HG02885 (cell line): ENCODE measurements around the gene LRMDA.

Source experiments
- ATAC-seq: cut with Tn5 transposase; IDR thresholded peaks from one replicate; pipeline ENCODE4 v1.9.1; 2021; ENCODE audit warnings: mild to moderate bottlenecking; ENCODE audit not compliant: unreplicated experiment, poor library complexity

LRMDA gene

GRCh38 chr10:75836064-75836463 lies 404.6 kb downstream of the LRMDA start:
- ATAC-seq = no peak

DNA sequence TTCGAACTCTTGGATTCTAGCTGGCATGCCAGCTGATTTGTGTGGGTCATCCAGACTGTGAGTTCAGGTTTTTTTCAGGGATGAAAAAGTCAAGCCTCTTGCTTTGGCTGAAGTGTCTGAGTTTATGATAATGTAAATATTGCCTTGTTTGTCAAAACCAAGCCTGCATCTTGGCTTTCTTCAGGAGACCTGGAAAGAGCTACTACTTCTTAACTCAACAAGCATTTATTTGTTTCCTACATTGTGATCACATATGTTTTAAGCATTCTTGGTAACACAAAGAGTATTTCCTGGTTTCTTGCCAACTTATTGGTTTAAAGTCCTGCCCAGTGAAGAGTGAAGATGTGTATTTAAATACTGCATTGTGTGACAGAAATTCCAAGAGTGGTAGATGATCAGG lies 407.1 kb downstream of the LRMDA start:
- no peak for ATAC-seq

GRCh38 chr10:75839020-75839419 lies 407.6 kb downstream of the LRMDA start:
- ATAC-seq = no peak

- no peak for ATAC-seq
Measured at GRCh38 chr10:75841266-75841665, 409.8 kb downstream of the LRMDA start.

DNA sequence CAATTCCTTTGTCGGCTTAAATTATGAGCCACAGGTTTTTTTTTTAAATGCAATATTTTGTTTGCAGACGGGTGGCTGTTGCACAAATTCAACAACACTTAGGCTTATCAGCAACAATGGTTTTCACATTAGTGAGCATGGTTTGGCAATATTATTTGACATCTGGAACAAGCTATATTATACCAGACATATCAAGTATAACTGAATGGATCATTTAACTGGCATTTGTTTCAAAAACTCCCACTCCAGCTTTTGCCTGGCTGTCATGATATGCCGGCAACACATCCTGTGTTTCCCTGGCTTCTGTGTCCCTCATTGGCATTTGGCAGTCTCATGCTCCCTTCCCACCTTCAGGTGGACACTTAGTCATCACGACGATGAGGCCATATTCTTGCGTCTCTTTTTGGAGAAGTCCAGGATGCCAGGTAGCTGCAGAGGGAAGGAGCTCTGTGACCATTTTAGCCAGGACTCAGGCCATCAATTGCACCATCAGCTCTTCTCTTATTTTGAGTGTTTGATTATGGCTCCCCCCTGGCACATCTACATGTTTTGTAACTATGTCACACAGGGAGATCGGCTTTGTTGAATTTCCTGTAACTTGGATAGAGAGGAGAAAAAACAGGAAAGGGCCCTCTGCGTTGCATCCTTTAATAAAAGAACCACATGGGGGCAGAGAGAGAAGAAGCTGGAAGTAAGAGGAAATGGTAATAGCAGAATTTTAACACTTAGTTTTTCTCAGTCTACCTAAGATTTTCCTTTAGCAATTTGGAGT lies 413.9 kb downstream of the LRMDA start:
- ATAC-seq = no peak

GRCh38 chr10:75847477-75847876 lies 416.1 kb downstream of the LRMDA start:
- ATAC-seq = no peak

DNA sequence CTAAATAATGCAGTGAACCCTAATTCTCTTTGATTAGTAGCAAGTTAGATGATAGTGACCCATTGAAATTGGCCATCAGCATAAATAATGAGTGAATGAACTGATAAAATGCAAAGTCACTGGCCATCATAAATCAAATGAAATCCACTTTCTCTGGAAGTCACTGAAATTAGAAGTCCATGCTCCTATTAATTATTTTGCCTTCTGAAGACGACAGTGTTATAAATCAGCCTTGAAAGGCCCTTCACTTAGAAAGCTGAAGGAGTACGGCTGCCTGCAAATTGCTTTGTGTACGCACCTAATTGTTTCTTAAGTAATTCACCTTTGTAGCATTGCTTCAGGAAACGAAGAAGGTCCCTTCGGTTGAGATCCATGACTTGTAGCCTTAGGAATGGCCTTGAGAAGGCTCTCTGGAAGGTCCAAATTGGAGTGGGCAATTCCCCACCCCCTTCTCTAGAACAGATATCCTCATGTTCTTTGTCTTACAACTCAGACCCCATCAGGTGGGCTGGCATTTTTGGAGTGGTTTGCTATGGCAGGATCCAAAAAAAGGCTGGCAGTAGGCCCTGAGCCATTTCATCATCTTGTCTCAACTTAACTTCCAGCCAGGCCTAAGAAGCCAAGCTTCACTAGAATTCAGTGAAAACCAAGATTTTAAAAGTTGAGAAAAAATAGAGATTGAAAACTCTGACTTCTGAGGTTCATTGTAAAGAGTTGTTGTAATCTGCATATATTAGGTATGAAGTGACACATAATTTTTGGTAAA lies 420.3 kb downstream of the LRMDA start:
- ATAC-seq = no peak

DNA sequence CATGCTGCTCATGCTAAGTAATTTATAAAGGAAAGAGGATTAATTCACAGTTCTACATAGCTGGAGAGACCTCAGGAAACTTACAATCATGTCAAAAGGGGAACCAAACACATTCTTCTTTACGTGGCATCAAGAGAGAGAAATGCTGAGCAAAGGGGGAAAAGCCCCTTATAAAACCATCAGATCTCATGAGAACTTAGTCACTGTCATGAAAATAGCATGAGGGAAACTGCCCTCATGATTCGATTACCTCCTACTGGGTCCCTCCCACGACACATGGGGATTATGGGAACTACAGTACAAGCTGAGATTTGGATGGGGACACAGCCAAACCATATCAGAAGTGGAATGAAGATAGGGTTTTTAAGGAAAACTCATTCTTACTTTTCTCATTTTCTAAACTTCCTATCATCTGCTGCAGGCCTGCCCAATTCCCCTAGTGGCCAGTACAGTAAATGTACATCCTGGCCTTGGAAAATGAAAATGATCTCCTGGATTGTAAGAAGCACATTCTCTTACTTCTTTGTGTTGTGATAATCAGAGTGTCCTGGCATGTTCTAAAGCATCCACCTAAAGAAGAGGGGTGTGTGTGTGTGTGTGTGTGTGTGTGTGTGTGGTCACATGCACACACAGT lies 421.5 kb downstream of the LRMDA start:
- no peak for ATAC-seq

- ATAC-seq = no peak
Measured at GRCh38 chr10:75857269-75857846, 425.9 kb downstream of the LRMDA start.

- ATAC-seq = no peak
Measured at GRCh38 chr10:75857896-75858295, 426.5 kb downstream of the LRMDA start.

DNA sequence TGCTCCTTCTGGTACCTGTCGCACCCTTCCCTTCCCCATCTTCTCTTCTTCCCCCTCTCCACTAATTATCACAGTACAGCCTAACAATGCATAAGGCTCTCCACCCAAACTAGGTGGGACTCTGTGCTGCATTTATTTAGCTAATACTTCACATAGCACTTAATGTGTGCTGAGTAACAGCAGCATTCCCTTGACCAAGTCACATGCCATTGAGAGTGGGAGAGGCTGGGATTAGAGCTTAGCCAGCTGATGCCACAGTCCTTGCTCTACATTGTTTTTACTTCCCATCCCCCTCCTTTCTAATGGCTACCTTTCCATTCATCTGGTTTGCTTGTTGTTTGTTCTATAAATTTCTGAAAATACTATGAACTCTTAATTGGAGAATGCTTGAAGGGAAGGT lies 426.9 kb downstream of the LRMDA start:
- no peak for ATAC-seq

GRCh38 chr10:75859141-75859540 lies 427.7 kb downstream of the LRMDA start:
- no peak for ATAC-seq

DNA sequence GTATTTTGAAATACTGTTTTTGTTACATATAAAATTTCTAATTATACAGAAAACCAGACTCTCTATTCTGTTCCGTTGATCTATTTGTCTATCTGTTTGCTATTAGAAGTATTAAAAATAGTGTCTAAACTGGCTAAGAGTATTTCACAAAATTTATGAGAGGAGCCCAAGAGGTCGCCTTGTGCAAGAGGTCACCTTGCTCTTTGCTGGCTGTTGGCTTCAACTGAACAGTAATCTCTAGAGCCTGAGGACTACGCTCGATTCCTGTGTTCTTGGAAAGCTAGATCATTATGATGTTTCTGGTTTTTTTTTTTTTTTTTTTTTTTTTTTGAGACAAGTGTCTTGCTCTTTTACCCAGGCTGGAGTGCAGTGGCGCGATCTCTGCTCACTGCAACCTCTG lies 428.6 kb downstream of the LRMDA start:
- no peak for ATAC-seq

DNA sequence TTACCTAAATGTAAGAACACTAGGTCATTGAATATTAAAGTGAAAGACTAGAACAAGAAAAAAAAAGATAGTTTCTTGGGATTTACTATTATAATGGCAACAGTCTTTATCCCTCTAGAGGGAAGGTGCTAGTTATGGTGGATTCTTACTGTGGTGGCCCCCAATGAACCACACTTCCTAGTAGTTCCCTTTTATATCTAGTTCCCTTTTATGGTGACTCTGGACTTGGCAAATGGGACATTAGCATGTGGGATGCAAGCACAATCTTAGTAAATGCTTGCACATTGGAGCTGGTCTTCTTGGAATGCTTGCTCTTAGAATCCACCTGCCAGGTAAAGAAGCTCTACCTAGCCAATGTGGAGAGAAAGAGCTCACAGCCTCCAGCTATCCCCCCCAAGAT lies 430.2 kb downstream of the LRMDA start:
- no peak for ATAC-seq

GRCh38 chr10:75862935-75863334 lies 431.5 kb downstream of the LRMDA start:
- no peak for ATAC-seq

DNA sequence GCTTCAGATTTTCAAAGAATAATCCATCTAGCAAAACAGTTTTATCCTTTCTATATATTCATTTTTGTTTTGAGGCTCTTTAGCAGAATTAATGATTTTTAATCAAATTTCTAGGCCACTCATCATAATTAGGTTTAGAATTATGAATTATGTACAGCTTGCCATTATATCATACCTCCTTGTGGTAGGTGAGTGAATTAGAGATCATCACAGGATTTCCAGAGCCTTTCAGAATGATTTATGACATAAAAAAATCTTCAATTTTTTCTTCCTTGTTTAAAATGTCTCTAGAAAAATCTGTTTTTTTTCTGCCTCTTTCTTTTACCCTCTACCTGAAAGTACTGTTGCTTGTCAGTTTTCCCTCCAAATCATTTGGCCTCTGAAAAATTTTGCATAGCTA lies 433.3 kb downstream of the LRMDA start:
- ATAC-seq = no peak

GRCh38 chr10:75865413-75866299 lies 434.2 kb downstream of the LRMDA start:
- ATAC-seq = no peak

DNA sequence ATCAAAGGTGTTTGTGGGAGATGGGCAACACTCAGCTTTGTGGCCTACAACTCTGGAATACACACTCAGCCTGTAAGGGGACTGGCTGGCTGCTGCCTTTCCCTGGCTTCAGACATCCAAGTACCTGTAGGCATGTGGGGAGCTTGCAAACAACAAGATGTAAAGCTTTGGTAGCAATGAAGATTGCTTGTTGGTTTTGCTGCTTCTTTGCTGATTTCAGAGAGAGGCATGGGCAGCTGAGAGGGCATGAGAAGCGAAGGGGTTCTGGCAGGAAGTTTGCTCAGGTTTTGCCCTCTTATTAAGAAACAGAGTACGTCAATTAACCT lies 434.8 kb downstream of the LRMDA start:
- ATAC-seq = no peak

GRCh38 chr10:75866731-75867130 lies 435.3 kb downstream of the LRMDA start:
- no peak for ATAC-seq

DNA sequence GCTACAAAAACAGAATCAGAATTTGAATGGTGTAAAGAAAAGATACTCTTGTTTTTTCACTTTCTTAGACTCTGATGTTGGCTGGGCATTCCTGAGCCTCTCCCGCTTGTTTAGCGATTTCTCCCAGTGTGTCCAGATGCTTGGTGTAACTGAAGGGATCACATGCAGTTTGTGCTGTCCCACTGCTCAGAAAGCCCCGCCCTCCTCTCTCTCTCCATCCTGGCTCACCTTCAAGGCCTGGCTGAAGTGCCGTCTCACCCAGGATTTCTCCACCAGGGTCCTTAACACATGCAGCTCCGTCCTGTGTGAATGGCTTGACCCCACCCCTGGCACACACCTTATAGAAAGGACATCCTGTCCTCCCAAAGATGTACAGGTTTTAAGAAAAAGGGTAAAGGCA lies 437.1 kb downstream of the LRMDA start:
- no peak for ATAC-seq
